Thyroid gland (tissue), 4 donors: ENCODE data around the gene KCNA10.

ENCODE experiments used
- CTCF ChIP-seq, 6 experiments: fragments of 200-600 bp in 3 of 6; fragments of 450-650 bp in 3 of 6; sonication (generic) in 3 of 6; IDR thresholded peaks; one replicate each; pipeline ENCODE4 v1.5.1; 2016 to 2019; ENCODE audit warnings: antibody characterized with exemption in 6 of 6, mild to moderate bottlenecking in 2 of 6, inconsistent platforms in 1 of 6, moderate library complexity in 1 of 6
- POLR2A ChIP-seq, 2 donors: fragments of 450-650 bp; IDR thresholded peaks; one replicate each; pipeline ENCODE4 v1.6.1; 2017; ENCODE audit warnings: antibody characterized with exemption in 2 of 2, mild to moderate bottlenecking in 2 of 2, moderate library complexity in 1 of 2

GRCh38 chr1:110513511-110513910, 5.5 kb downstream of the KCNA10 start:
- TF ChIP-seq CTCF (IDR thresholded peaks at IDR 0.05) (no peak), POLR2A (IDR thresholded peaks at IDR 0.05) (no peak)
